ENCODE results near the gene RUNX1.
"Not testable (repeated sequence)": the region's sequence is repeated elsewhere in the genome, so short reads cannot be mapped to it uniquely, and the experiment has no call there.

Gene RUNX1

DNA sequence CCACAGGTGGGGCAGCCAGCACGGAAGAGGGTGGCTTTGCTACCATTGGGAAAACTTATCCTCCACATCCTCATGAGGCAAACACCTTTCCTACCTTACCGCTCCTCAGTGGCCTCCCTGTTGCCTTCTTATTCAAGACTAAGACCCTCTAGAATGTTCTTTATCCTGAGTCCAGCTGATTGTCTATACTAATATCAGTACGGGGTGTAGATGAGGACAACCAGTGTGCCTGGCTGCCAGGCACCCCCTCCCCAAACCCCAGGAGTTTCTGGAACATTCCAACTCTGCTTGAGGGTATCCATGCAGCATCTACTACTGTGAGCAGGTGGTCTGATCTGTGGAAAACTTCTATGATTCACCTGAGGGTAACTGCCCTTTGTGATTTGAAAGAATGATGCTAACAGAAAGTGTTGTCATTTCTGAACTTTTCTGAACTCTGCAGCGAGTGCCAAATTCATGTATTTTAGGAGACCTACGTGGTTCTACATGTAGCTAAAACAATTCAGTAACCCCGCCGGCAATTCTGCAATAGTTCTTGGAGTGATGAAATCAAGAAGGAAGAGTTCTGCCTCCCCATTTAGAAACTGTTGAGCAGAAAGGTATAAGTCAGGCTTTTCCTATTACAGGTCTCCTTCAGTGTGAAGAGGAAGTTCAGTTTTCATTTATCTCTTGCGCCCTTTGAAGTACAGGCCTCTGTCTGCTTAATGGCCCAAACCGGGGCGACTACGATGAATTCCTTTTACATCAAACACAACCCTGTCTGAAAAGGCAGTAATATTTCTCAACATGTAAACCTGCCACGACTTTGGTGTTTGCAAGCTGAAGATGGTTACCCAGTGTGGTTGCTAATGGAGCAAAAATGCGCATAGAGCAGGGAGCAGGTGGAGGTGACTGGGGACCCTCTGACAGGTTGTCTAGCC is 80.4 kb downstream of the RUNX1 start:
- DNase-seq: no peak

DNA sequence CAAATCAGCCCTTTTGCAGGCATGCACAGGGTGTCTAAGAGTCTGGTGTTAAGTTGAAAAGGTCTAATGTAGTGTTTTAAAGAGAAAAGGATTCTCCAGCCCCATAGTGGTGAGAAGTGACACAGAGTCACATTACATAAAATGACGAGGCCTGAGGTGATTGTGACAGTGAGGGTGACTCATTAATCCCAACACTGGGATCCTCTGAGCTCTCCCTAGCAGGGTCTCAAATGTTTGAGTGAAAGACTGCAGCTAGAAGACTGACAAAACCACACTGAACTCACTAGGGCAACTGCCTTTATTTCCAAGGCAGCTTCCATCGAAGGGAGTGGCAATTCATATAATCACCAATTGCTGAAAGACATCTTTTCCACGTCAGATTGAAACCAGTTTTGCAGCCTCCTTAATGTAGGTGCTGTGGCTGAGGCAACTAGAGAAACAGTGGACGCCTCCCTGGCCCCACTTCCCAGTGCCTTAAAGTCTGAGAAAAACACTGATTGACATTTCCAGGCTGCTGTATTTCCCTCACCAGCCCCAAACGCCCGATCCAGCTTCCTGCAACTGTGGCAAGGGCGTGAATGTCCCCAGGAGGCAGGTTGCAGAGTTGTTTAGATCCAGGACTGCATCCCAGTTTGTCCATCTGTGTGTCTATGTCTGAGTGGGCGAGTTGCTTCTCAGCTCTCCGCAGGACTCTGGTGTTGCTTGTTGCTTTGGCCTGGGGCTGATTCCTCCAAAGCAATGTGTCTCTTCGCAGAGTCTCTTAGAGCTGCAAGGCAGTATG is 81.4 kb downstream of the RUNX1 start:
- DNase-seq: no peak

DNA sequence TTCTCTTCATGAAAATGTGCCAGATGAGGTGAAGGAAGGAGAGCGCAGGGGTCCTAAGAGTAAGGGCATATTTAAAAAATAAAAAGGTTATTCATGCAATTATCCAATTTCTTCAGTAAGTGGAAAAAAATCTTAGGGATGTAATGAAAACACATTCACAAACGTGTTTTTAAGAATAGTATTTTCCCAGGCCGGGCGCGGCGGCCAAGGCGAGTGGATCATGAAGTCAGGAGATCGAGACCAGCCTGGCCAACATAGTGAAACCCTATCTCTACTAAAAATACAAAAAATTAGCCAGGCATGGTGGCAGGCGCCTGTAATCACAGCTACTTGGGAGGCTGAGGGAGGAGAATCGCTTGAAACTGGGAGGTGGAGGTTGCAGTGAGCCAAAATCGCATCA is 82.2 kb downstream of the RUNX1 start:
- DNase-seq: not testable (repeated sequence)

GRCh38 chr21:34965200-34966174 is 83.6 kb downstream of the RUNX1 start:
- no peak for DNase-seq

GRCh38 chr21:34962586-34963222 is 86.4 kb downstream of the RUNX1 start:
- no peak for DNase-seq

DNA sequence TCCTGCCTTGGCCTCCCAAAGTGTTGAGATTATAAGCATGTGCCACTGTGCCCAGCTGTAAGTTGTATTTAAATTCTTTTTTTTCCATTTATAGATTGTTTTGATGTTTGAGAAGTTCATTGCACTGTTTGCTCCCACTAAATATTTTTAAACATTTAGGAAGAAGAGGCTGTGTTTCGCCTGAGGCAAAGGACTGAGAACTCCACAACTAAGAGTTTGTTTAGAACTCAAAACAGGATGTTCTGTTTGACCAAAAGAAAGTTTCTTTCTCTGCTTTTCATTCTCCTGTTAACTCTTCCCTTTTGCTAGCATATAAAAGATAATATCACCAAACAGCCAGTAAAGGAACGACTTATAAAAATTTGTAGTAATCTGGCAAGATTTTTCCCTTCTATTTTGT is 87.0 kb downstream of the RUNX1 start:
- no peak for DNase-seq

GRCh38 chr21:34960687-34961086 is 88.4 kb downstream of the RUNX1 start:
- DNase-seq: no peak

DNA sequence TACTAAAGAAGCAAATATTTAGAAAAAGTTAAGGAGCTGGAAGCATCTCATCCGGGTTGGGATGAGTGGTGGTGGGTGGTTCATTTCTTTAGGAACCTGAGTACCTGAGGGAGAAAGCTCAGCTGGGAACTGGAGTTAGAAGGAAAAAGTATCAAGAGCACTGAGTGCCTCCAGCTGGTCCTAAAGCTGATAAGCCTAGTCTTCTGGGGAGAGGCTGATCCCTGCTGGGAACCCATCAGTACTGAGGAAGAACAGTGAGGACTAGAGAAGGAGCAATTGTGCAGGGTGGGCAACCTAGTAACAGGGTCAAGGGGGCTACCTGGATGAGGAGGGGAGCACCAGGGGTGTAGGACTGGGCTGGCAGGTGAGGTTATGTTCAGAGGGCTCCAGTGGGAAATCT is 89.5 kb downstream of the RUNX1 start:
- DNase-seq: no peak

DNA sequence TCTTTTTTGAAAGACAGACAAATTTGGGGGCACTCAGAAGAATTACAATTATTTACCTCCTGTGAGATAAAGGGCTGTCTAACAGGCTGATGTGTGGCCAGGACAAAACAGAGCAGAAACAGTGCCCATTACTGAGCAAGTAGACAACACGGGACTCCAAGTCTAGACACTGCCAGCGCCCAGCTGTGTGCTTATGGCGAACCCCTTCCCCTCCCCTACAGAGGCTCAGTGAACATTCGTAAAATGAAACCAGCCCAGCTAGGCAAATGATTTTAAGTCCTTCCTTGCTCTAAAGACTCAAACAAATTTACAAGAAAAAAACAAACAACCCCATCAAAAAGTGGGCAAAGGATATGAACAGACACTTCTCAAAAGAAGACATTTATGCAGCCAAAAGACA is 91.1 kb downstream of the RUNX1 start:
- DNase-seq: no peak

DNA sequence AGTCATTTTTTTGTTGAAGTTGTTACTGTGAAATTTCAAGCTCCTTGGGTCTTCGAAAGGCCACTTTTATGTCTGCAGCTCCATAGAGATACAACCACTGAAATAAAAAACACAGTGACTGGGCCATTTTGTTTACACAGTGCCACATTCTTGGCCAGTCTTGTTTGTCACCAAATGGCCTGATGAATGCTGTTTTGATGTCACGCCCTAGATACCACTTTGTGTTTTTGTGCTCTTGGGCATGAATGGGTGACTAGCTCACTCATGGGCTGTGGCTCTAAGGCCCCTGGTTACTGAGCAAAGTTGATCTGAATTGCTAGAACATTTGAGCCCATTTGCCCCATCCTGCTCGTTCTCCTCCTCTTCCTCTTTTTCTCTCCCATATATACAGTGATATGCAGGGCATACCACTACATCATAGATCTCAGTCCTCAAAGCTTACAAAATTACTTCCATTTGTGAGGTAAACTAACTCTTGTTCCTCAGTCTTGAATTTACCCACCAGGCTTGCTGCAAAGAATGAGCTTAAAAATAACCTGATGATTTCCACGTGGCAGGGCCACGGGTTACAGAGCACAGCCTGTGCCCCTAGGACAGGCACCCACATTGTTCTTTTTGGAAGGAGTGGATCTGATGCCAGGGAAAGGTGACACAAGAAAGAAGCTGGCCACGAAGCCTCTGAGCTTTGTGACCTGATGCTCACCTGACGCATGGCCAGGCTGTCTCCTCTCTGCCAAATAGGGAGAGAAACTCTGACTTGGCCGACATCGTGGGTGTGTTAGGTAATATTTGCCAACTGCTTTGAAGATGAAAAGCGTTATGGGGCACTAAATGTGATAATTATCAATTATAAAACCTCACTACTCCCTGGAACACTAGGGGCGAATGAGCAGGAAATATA is 92.4 kb downstream of the RUNX1 start:
- DNase-seq: no peak

DNA sequence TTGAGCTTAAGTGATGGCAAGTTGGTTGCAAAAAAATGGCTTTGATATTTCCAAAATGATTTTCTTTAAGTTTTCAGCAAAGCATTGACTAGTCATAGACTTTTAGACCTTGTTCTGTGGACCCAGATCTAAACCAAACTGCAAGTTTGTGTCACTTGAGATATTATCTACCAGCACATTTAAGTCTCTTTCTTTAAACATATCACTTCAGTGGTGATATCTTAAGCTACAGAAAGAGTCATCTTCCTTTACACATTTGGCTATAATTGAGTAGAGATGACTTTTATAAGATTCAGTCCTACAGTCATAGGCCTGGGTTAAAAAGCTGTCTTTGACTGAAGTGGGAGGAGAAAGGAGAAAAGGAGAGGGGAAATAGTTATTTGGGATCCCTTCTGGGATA is 95.2 kb downstream of the RUNX1 start:
- no peak for DNase-seq

- no peak for DNase-seq
Measured at GRCh38 chr21:34952701-34953100, 96.4 kb downstream of the RUNX1 start.

DNA sequence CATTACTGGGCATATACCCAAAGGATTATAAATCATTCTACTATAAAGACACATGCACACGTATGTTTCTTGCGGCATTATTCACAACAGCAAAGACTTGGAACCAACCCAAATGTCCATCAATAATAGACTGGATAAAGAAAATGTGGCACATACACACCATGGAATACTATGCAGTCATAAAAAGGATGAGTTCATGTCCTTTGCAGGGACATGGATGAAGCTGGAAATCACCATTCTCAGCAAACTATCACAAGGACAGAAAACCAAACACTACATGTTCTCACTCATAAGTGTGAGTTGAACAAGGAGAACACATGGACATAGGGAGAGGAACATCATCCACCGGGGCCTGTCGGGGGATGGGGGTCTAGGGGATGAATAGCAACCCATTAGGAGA is 97.2 kb downstream of the RUNX1 start:
- not testable (repeated sequence) for DNase-seq

DNA sequence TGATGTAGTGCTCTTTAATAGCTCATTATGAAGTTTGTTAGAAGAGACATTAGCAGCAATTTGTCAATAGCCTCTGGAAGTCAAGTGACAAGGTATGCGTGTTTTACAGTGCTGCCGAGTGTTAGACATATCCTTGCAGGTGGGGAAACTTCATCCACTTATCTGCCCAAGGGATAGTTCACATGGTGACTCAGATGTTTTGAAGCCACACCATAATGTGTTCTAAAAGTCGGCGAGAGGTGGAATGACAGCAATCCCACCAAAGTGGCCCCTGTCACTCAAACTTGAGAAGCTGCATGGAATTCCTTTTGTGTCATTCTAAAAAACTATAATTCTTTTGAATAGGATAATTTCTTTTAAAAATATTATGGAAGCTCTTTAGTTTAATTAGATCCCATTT is 98.1 kb downstream of the RUNX1 start:
- no peak for DNase-seq

DNA sequence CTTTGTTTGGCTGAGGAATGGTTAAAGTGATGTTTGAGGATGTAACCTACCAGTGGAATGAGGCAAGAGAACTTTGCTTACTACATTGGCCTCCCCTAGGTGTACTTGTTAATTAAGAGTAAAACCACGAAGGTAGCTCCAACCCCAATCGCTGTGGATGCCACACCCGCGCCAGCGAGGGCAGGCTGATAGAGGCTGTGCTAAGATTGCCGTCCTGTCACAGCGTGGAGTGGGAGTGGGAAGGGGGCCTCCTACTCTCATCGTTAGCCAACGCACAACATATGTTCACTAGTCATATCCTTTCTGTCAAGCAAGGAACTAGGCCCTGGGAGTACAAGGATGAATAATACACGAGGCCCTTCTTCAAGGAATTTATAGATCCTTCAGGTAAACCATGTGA is 99.6 kb downstream of the RUNX1 start:
- DNase-seq: no peak

- no peak for DNase-seq
Measured at GRCh38 chr21:34949030-34949429, 100.1 kb downstream of the RUNX1 start.

DNA sequence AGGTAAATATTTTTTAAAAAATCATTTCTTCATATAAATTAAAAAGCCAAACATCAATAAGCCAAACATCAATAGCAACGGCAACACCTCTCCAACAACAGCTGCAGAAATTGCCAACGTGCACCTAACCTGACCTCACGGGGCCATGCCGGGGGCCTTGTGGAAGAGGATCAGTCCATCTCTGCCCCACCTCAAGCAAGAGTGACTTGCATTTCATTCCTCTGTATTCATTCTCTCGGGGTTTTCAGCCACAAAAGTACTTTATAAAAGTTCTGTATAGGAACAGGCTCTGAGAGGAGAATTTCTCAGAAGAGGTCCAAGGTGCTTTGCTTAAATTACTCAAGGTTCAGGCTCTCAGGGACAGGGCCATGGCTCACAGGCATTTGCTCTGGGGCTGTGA is 100.9 kb downstream of the RUNX1 start:
- DNase-seq: no peak

GRCh38 chr21:34946916-34947534 is 102.1 kb downstream of the RUNX1 start:
- no peak for DNase-seq

DNA sequence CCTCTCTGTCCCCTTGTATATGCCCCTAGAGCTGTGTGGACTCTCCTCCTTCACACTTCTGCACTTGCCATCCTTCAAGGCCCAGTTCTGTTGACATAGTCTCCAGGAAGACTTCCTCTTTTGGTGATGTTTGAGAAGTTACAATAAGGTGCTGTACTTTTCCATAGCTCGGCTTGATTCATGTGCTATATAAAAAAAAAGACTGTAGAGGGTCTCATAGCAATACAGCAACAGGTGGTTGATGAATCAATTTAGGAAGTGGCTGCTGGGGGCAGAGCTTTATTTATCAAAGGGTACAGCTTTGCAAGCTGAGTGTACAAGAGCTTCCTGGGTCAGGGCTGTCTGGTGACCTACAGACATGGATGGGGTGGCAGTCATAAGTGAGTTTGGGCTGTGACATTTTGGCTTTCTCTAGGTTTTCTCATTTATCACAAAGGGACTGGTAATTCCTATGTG is 102.7 kb downstream of the RUNX1 start:
- no peak for DNase-seq

- no peak for DNase-seq
Measured at GRCh38 chr21:34945288-34945687, 103.8 kb downstream of the RUNX1 start.
